ENCODE measurements around the gene PCBP3.

Gene PCBP3

DNA sequence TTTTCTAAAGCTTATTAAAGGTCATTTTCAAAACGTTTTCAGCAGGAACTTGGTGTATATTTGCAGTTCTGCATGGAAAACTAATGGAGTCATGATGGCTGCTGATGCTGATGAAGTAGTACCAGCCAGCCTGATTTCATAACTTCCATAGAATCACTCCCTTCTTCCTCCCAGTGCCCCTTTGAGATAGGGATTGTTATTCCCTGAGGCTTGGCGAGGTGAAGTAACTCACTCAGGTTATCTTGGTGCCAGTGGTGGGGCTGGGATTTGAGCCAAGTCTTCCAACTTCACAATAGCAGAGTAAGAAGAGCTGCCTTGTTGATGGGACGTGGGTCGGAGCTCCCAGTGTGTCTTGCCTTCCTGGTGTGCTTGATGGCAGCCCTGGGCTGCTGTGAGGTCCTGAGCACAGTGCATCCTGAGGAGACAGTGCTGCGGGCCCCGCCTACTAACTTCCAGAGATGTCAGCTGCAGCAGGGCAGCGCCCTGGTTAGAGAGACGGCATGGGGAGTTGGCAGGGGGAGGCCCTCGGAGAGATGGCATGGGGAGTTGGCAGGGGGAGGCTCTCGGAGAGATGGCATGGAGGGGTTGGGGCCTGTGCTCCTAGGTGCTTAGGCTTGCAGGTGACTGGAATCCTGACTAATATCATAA lies 92.6 kb downstream of the PCBP3 start:
- H3K9ac ChIP-seq (ENCODE audit: low read length), result no peak overlapping the region
- H2BK5ac ChIP-seq (ENCODE audit: low read depth, low read length, poor library complexity), result no peak overlapping the region
- no peak overlapping the region for H2BK120ac ChIP-seq (ENCODE audit: insufficient read depth, low read length, poor library complexity)
- H3K23ac ChIP-seq (ENCODE audit: low read length), result no peak overlapping the region
- no peaks in the 10 kb centered on the region for H3K79me2 ChIP-seq (ENCODE audit: control insufficient read depth, insufficient read depth, low read length, poor library complexity)
- no peaks in the 10 kb centered on the region for H3K79me1 ChIP-seq (ENCODE audit: low read length)
- no peaks in the 10 kb centered on the region for H3K27me3 ChIP-seq (ENCODE audit: insufficient read depth, low read length)
- H3K4me1 ChIP-seq (ENCODE audit: control insufficient read depth in 1 of 2, insufficient read depth in 2 of 2, low read length in 2 of 2), result no peaks in the 10 kb centered on the region
- no peak overlapping the region for H2AFZ ChIP-seq (ENCODE audit: insufficient read depth, low read length, poor library complexity)
- no peak overlapping the region for H4K91ac ChIP-seq (ENCODE audit: low read depth, low read length)
- no peak overlapping the region for H2BK12ac ChIP-seq (ENCODE audit: low read length)
- H3K4me2 ChIP-seq (ENCODE audit: low read length), result no peak overlapping the region
- no peak overlapping the region for H2AK5ac ChIP-seq (ENCODE audit: low read length)
- H3K36me3 ChIP-seq (ENCODE audit: control insufficient read depth in 1 of 2, insufficient read depth in 2 of 2, low read length in 2 of 2), result no peaks in the 10 kb centered on the region
- no peak overlapping the region for H3K4ac ChIP-seq (ENCODE audit: low read depth, low read length)
- H3K27ac ChIP-seq (ENCODE audit: low read depth, low read length), result no peak overlapping the region
- no CpG with 5 or more reads among the region's 10 CpGs for WGBS (ENCODE audit: extremely low coverage, insufficient coverage, insufficient read length)
- no peak overlapping the region for H3K14ac ChIP-seq (ENCODE audit: low read length)
- H4K12ac ChIP-seq (ENCODE audit: low read depth, low read length), result no peak overlapping the region
- H4K8ac ChIP-seq (ENCODE audit: low read depth, low read length), result no peak overlapping the region
- DNase-seq, result no peak
- no peak overlapping the region for H3K4me3 ChIP-seq (ENCODE audit: low read depth, low read length)
- H3K9me3 ChIP-seq (ENCODE audit: insufficient read depth, low read depth, low read length), result peaks cover 6% of the 10 kb centered on the region
- H3K18ac ChIP-seq (ENCODE audit: low read length), result no peak overlapping the region

GRCh38 chr21:45736690-45737484 lies 93.4 kb downstream of the PCBP3 start:
- Histone ChIP-seq H3K18ac (ENCODE audit: low read length) (no peak overlapping the region), H3K79me2 (ENCODE audit: control insufficient read depth, insufficient read depth, low read length, poor library complexity) (no peaks in the 10 kb centered on the region), H4K91ac (ENCODE audit: low read depth, low read length) (no peak overlapping the region), H3K4ac (ENCODE audit: low read depth, low read length) (no peak overlapping the region), H3K4me1 (ENCODE audit: control insufficient read depth in 1 of 2, insufficient read depth in 2 of 2, low read length in 2 of 2) (no peaks in the 10 kb centered on the region), H2AK5ac (ENCODE audit: low read length) (no peak overlapping the region), H3K27ac (ENCODE audit: low read depth, low read length) (no peak overlapping the region), H3K9me3 (ENCODE audit: insufficient read depth, low read depth, low read length) (peaks cover 6% of the 10 kb centered on the region), H4K12ac (ENCODE audit: low read depth, low read length) (no peak overlapping the region), H2BK5ac (ENCODE audit: low read depth, low read length, poor library complexity) (no peak overlapping the region), H2AFZ (ENCODE audit: insufficient read depth, low read length, poor library complexity) (no peak overlapping the region), H3K4me2 (ENCODE audit: low read length) (no peak overlapping the region), H3K4me3 (ENCODE audit: low read depth, low read length) (no peak overlapping the region), H3K36me3 (ENCODE audit: control insufficient read depth in 1 of 2, insufficient read depth in 2 of 2, low read length in 2 of 2) (no peaks in the 10 kb centered on the region), H3K9ac (ENCODE audit: low read length) (no peak overlapping the region), H3K23ac (ENCODE audit: low read length) (no peak overlapping the region), H2BK120ac (ENCODE audit: insufficient read depth, low read length, poor library complexity) (no peak overlapping the region), H3K14ac (ENCODE audit: low read length) (no peak overlapping the region), H4K8ac (ENCODE audit: low read depth, low read length) (no peak overlapping the region), H3K27me3 (ENCODE audit: insufficient read depth, low read length) (no peaks in the 10 kb centered on the region), H3K79me1 (ENCODE audit: low read length) (no peaks in the 10 kb centered on the region), H2BK12ac (ENCODE audit: low read length) (no peak overlapping the region)
- peak in 1 of 2 donors; percentile 39 for DNase-seq
- no CpG with 5 or more reads among the region's 17 CpGs for WGBS (ENCODE audit: extremely low coverage, insufficient coverage, insufficient read length)

DNA sequence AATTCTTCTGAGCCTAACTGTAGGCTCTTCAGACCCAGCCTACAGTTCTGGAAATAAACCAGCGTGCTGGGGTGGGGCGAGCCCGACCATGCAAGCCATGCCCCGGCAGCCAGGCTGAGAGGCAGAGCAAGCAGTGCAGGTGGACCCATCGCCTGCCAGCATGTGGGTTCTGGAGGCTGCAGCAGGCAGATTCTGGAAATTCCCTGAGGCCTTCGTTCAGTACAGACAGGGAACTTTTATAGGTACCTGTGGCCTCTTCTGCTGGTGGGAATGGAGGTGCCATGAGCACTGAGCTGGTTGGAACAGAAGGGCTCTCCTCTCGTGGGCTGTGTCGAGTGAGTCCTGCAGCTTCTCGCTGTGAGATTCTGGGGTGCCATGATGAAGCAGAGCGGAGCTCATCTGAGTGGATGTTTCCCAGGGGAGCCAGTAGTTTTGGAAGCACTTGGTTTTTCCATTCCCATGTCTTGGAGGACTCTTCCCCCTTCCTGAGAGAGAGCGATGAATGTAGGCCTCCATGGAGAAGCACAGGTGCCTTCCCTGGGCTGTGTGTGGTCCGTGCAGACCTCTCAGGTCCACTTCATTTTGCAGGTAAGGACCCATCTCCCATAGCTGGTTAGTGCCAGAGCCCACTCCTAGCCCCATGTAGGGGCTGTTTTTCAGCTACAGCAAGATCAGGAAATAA lies 94.1 kb downstream of the PCBP3 start:
- Histone ChIP-seq H2AK5ac (ENCODE audit: low read length) (no peak overlapping the region), H4K12ac (ENCODE audit: low read depth, low read length) (no peak overlapping the region), H2BK120ac (ENCODE audit: insufficient read depth, low read length, poor library complexity) (no peak overlapping the region), H3K27me3 (ENCODE audit: insufficient read depth, low read length) (no peaks in the 10 kb centered on the region), H4K91ac (ENCODE audit: low read depth, low read length) (no peak overlapping the region), H3K27ac (ENCODE audit: low read depth, low read length) (no peak overlapping the region), H3K4me2 (ENCODE audit: low read length) (no peak overlapping the region), H2BK5ac (ENCODE audit: low read depth, low read length, poor library complexity) (no peak overlapping the region), H2BK12ac (ENCODE audit: low read length) (no peak overlapping the region), H3K4me3 (ENCODE audit: low read depth, low read length) (no peak overlapping the region), H3K4me1 (ENCODE audit: control insufficient read depth in 1 of 2, insufficient read depth in 2 of 2, low read length in 2 of 2) (no peaks in the 10 kb centered on the region), H3K36me3 (ENCODE audit: control insufficient read depth in 1 of 2, insufficient read depth in 2 of 2, low read length in 2 of 2) (no peaks in the 10 kb centered on the region), H3K14ac (ENCODE audit: low read length) (no peak overlapping the region), H2AFZ (ENCODE audit: insufficient read depth, low read length, poor library complexity) (no peak overlapping the region), H4K8ac (ENCODE audit: low read depth, low read length) (no peak overlapping the region), H3K79me2 (ENCODE audit: control insufficient read depth, insufficient read depth, low read length, poor library complexity) (no peaks in the 10 kb centered on the region), H3K9ac (ENCODE audit: low read length) (no peak overlapping the region), H3K23ac (ENCODE audit: low read length) (no peak overlapping the region), H3K4ac (ENCODE audit: low read depth, low read length) (no peak overlapping the region), H3K9me3 (ENCODE audit: insufficient read depth, low read depth, low read length) (peaks cover 6% of the 10 kb centered on the region), H3K18ac (ENCODE audit: low read length) (no peak overlapping the region), H3K79me1 (ENCODE audit: low read length) (no peaks in the 10 kb centered on the region)
- WGBS (ENCODE audit: extremely low coverage, insufficient coverage, insufficient read length), result no CpG with 5 or more reads among the region's 12 CpGs
- DNase-seq, result peak in 1 of 2 donors; percentile 41

- Histone ChIP-seq H3K79me1 (ENCODE audit: low read length) (no peaks in the 10 kb centered on the region), H3K36me3 (ENCODE audit: control insufficient read depth in 1 of 2, insufficient read depth in 2 of 2, low read length in 2 of 2) (no peaks in the 10 kb centered on the region), H3K27me3 (ENCODE audit: insufficient read depth, low read length) (no peaks in the 10 kb centered on the region), H3K18ac (ENCODE audit: low read length) (no peak overlapping the region), H4K91ac (ENCODE audit: low read depth, low read length) (no peak overlapping the region), H2AFZ (ENCODE audit: insufficient read depth, low read length, poor library complexity) (no peak overlapping the region), H2BK5ac (ENCODE audit: low read depth, low read length, poor library complexity) (no peak overlapping the region), H3K9ac (ENCODE audit: low read length) (no peak overlapping the region), H4K8ac (ENCODE audit: low read depth, low read length) (no peak overlapping the region), H3K4me2 (ENCODE audit: low read length) (no peak overlapping the region), H3K4me3 (ENCODE audit: low read depth, low read length) (no peak overlapping the region), H3K9me3 (ENCODE audit: insufficient read depth, low read depth, low read length) (peaks cover 6% of the 10 kb centered on the region), H2BK120ac (ENCODE audit: insufficient read depth, low read length, poor library complexity) (no peak overlapping the region), H3K14ac (ENCODE audit: low read length) (no peak overlapping the region), H4K12ac (ENCODE audit: low read depth, low read length) (no peak overlapping the region), H2BK12ac (ENCODE audit: low read length) (no peak overlapping the region), H3K4ac (ENCODE audit: low read depth, low read length) (no peak overlapping the region), H3K4me1 (ENCODE audit: control insufficient read depth in 1 of 2, insufficient read depth in 2 of 2, low read length in 2 of 2) (no peaks in the 10 kb centered on the region), H2AK5ac (ENCODE audit: low read length) (no peak overlapping the region), H3K23ac (ENCODE audit: low read length) (no peak overlapping the region), H3K27ac (ENCODE audit: low read depth, low read length) (no peak overlapping the region), H3K79me2 (ENCODE audit: control insufficient read depth, insufficient read depth, low read length, poor library complexity) (no peaks in the 10 kb centered on the region)
- no CpG with 5 or more reads among the region's 5 CpGs for WGBS (ENCODE audit: extremely low coverage, insufficient coverage, insufficient read length)
- no peak for DNase-seq
Measured at GRCh38 chr21:45739218-45740087, 95.9 kb downstream of the PCBP3 start.
